H1 (cell line): ENCODE measurements around the gene CYTH1. TPM values are rescaled to one million over a fixed set of nuclear protein-coding genes. Genes with fewer than 3 reads are reported as not detected.

ENCODE experiments used
- CTCF ChIA-PET: fragments of 300-600 bp; sonication (Branson Sonifier 250); formaldehyde crosslinking; loops from one replicate; lab custom pipeline; 2021; ENCODE audit not compliant: partially characterized antibody; lab: Charles Lee
- POLR2A ChIA-PET: fragments of 300-600 bp; sonication (Branson Sonifier 250); formaldehyde crosslinking; loops from one replicate; lab custom pipeline; 2021; ENCODE audit warnings: inconsistent platforms; ENCODE audit not compliant: partially characterized antibody; lab: Charles Lee
- DNase-seq, 2 experiments: peaks; one replicate each; pipeline versions ENCODE4 v3.0.0 to v3.0.0-alpha.2; 2010 to 2022; ENCODE audit warnings: low spot score in 2 of 2, low read depth in 1 of 2, mixed read lengths in 1 of 2
- FAIRE-seq: peaks from 2 replicates; lab custom pipeline; 2011; peaks lifted over from hg19 to GRCh38; lab: Jason Lieb, UNC
- H2AFZ ChIP-seq: 2 replicates; pipeline ENCODE4 v1.8.1; 2012; ENCODE audit warnings: low read length, inconsistent platforms
- H2AK5ac ChIP-seq: 2 replicates; pipeline ENCODE4 v1.6.1; 2013; ENCODE audit warnings: low read depth, low read length
- H2BK120ac ChIP-seq: replicated peaks from 2 replicates; pipeline ENCODE3; 2013; ENCODE audit warnings: low read depth, low read length, inconsistent platforms
- H2BK12ac ChIP-seq: 2 replicates; pipeline ENCODE4 v1.6.1; 2013; ENCODE audit warnings: low read depth, low read length
- H2BK15ac ChIP-seq: 2 replicates; pipeline ENCODE4 v1.6.1; 2013; ENCODE audit warnings: low read length
- H2BK20ac ChIP-seq: 2 replicates; pipeline ENCODE4 v1.6.1; 2013; ENCODE audit warnings: low read length
- H2BK5ac ChIP-seq: 2 replicates; pipeline ENCODE4 v1.6.1; 2013; ENCODE audit warnings: low read depth, low read length
- H3K14ac ChIP-seq: 2 replicates; pipeline ENCODE4 v1.6.1; 2013; ENCODE audit warnings: inconsistent platforms; ENCODE audit not compliant: insufficient read length
- H3K18ac ChIP-seq: 2 replicates; pipeline ENCODE4 v1.6.1; 2013; ENCODE audit warnings: low read length; ENCODE audit errors: extremely low read depth
- H3K23ac ChIP-seq: 2 replicates; pipeline ENCODE4 v1.6.1; 2013; ENCODE audit warnings: inconsistent platforms; ENCODE audit not compliant: insufficient read length
- H3K23me2 ChIP-seq: 2 replicates; pipeline ENCODE4 v1.6.1; 2013; ENCODE audit warnings: low read depth, low read length
- H3K27ac ChIP-seq: 2 replicates; pipeline ENCODE4 v1.6.1; 2011; ENCODE audit warnings: low read depth, low read length, inconsistent platforms
- H3K27me3 ChIP-seq, 4 experiments: replicated peaks in 1 of 4; 1 replicate in 1 of 4; 2 replicates in 3 of 4; pipeline versions ENCODE4 v1.6.1 to v1.8.1; 2011 to 2013; ENCODE audit warnings: low read length in 3 of 4, mild to moderate bottlenecking in 3 of 4, inconsistent platforms in 2 of 4, mixed read lengths in 2 of 4, moderate library complexity in 1 of 4; ENCODE audit not compliant: control insufficient read depth in 3 of 4, insufficient read depth in 3 of 4; ENCODE audit errors: extremely low read depth in 1 of 4
- H3K36me3 ChIP-seq, 4 experiments: 2 replicates each; pipeline versions ENCODE4 v1.6.1 to v1.8.1; 2011 to 2013; ENCODE audit warnings: mild to moderate bottlenecking in 4 of 4, low read length in 3 of 4, moderate library complexity in 2 of 4, control low read depth in 1 of 4, inconsistent platforms in 1 of 4; ENCODE audit not compliant: insufficient read depth in 4 of 4, control insufficient read depth in 2 of 4
- H3K4ac ChIP-seq: replicated peaks from 2 replicates; pipeline ENCODE3; 2013; ENCODE audit warnings: low read length, low read depth, mixed read lengths, inconsistent platforms; ENCODE audit not compliant: insufficient read length
- H3K4me1 ChIP-seq, 4 experiments: replicated peaks in 1 of 4; 1 replicate in 1 of 4; 2 replicates in 3 of 4; pipeline versions ENCODE4 v1.6.1 to v1.8.1; 2011 to 2013; ENCODE audit warnings: low read length in 3 of 4, inconsistent platforms in 2 of 4, mixed read lengths in 1 of 4; ENCODE audit not compliant: insufficient read depth in 4 of 4, control insufficient read depth in 3 of 4
- H3K4me2 ChIP-seq, 2 experiments: 2 replicates each; pipeline versions ENCODE4 v1.6.1 to v1.8.1; 2011 to 2013; ENCODE audit warnings: low read depth in 2 of 2, low read length in 2 of 2, control low read depth in 1 of 2, inconsistent platforms in 1 of 2, mild to moderate bottlenecking in 1 of 2; ENCODE audit not compliant: insufficient read depth in 1 of 2
- H3K4me3 ChIP-seq, 4 experiments: fragments of 200-600, 300-600 bp in 1 of 4; sonication (generic), shearing (Covaris generic), sonication (Bioruptor Twin) in 1 of 4; 2 replicates each; pipeline versions ENCODE4 v1.5.1 to v1.8.1; 2011 to 2016; ENCODE audit warnings: low read length in 4 of 4, low read depth in 3 of 4, control low read depth in 2 of 4, inconsistent platforms in 2 of 4, mild to moderate bottlenecking in 2 of 4, mixed read lengths in 1 of 4, moderate library complexity in 1 of 4; ENCODE audit not compliant: insufficient read depth in 2 of 4; ENCODE audit errors: extremely low read depth in 1 of 4
- H3K56ac ChIP-seq: replicated peaks from 2 replicates; pipeline ENCODE3; 2013; ENCODE audit warnings: low read depth, mild to moderate bottlenecking, mixed read lengths, low read length, inconsistent platforms; ENCODE audit not compliant: insufficient read length
- H3K79me1 ChIP-seq: 2 replicates; pipeline ENCODE4 v1.6.1; 2013; ENCODE audit warnings: low read depth, low read length, control low read depth
- H3K79me2 ChIP-seq, 2 experiments: 2 replicates each; pipeline versions ENCODE4 v1.6.1 to v1.8.1; 2012 to 2013; ENCODE audit warnings: low read length in 2 of 2, mild to moderate bottlenecking in 2 of 2, inconsistent platforms in 1 of 2; ENCODE audit not compliant: insufficient read depth in 2 of 2, control insufficient read depth in 1 of 2
- H3K9ac ChIP-seq, 4 experiments: replicated peaks in 1 of 4; 1 replicate in 1 of 4; 2 replicates in 3 of 4; pipeline versions ENCODE4 v1.6.1 to v1.8.1; 2011 to 2013; ENCODE audit warnings: low read depth in 3 of 4, low read length in 3 of 4, control low read depth in 2 of 4, mild to moderate bottlenecking in 2 of 4, moderate library complexity in 2 of 4, inconsistent platforms in 1 of 4; ENCODE audit errors: extremely low read depth in 1 of 4
- H3K9me3 ChIP-seq, 2 experiments: 2 replicates each; pipeline versions ENCODE4 v1.6.1 to v1.8.1; 2012 to 2013; ENCODE audit warnings: mild to moderate bottlenecking in 2 of 2, moderate library complexity in 2 of 2, control low read depth in 1 of 2, inconsistent platforms in 1 of 2, low read depth in 1 of 2, low read length in 1 of 2, mixed read lengths in 1 of 2; ENCODE audit not compliant: insufficient read depth in 2 of 2
- H4K20me1 ChIP-seq, 2 experiments: replicated peaks in 1 of 2; 2 replicates each; pipeline versions ENCODE3 to v1.8.1; 2011 to 2013; ENCODE audit warnings: inconsistent platforms in 2 of 2, low read length in 2 of 2, mild to moderate bottlenecking in 1 of 2; ENCODE audit not compliant: insufficient read depth in 2 of 2, control insufficient read depth in 1 of 2
- H4K5ac ChIP-seq: 2 replicates; pipeline ENCODE4 v1.6.1; 2013; ENCODE audit warnings: low read length, low read depth, mixed read lengths, inconsistent platforms; ENCODE audit not compliant: insufficient read length
- H4K8ac ChIP-seq: 2 replicates; pipeline ENCODE4 v1.8.0; 2013; ENCODE audit warnings: mild to moderate bottlenecking, moderate library complexity, low read length, inconsistent platforms; ENCODE audit not compliant: insufficient read depth; ENCODE audit errors: extremely low read depth
- H4K91ac ChIP-seq: replicated peaks from 2 replicates; pipeline ENCODE3; 2013; ENCODE audit warnings: low read length, mixed read lengths, inconsistent platforms; ENCODE audit not compliant: insufficient read length
- CHD2 ChIP-seq: IDR thresholded peaks from 2 replicates; pipeline ENCODE4 v1.6.1; 2012; ENCODE audit warnings: low read length, improper control_type of control experiment
- HDAC6 ChIP-seq: IDR thresholded peaks from one replicate; pipeline ENCODE4 v1.7.1; 2012; ENCODE audit warnings: low read depth, mild to moderate bottlenecking, inconsistent platforms, low read length, moderate library complexity
- RAD21 ChIP-seq, 2 experiments: IDR thresholded peaks in 1 of 2; conservative IDR thresholded peaks in 1 of 2; 2 replicates each; pipeline ENCODE4 v1.6.1; 2011; ENCODE audit warnings: low read depth in 2 of 2, low read length in 2 of 2, improper control_type of control experiment in 1 of 2, inconsistent platforms in 1 of 2, mild to moderate bottlenecking in 1 of 2, moderate library complexity in 1 of 2
- RBBP5 ChIP-seq: IDR thresholded peaks from 2 replicates; pipeline ENCODE4 v1.7.1; 2012; ENCODE audit warnings: low read depth, mild to moderate bottlenecking, inconsistent platforms, low read length, moderate library complexity, borderline replicate concordance
- TEAD4 ChIP-seq: IDR thresholded peaks from 2 replicates; pipeline ENCODE4 v1.6.1; 2012; ENCODE audit warnings: low read depth, low read length, inconsistent platforms, mixed read lengths
- WGBS, 2 experiments: shearing (Covaris generic) in 1 of 2; methylation state at CpG; one replicate each; pipeline versions ENCODE4 v1.1.6 to v1.1.7; 2013 to 2015; ENCODE audit warnings: low lambda C conversion rate in 2 of 2, mixed read lengths in 2 of 2, inconsistent platforms in 1 of 2, low coverage in 1 of 2, missing lambda C conversion rate in 1 of 2; ENCODE audit not compliant: insufficient replicate concordance in 2 of 2, insufficient coverage in 1 of 2, insufficient read length in 1 of 2; ENCODE audit errors: extremely low coverage in 1 of 2, missing lambda C conversion rate in 1 of 2; 5-methylcytosine and 5-hydroxymethylcytosine counted together
- polyA plus RNA-seq, 7 experiments: library from polyadenylated mRNA; depleted of rRNA in 3 of 7; stranded (reverse) in 5 of 7; unstranded in 2 of 7; fragments of >200 nt in 5 of 7; fragments of 200-250 nt in 2 of 7; gene quantifications; 1 replicate in 5 of 7; 2 replicates in 1 of 7; 4 replicates in 1 of 7; pipeline versions ENCODE4 v1.2.1 to v1.2.3, GENCODE V29; 2011 to 2013; ENCODE audit warnings: missing spikeins in 2 of 7, mixed read lengths in 2 of 7
- total RNA-seq: library from RNA; stranded (reverse); fragmentation: NEBNext Ultra II Directional; extraction: Animal tissue kit (Norgen Biotek cat#: 25700); gene quantifications from 2 replicates; pipeline ENCODE4 v1.2.1, GENCODE V29; 2021
- TF ChIP-seq, protein P1 (sequence below): IDR thresholded peaks from 2 replicates; pipeline ENCODE4 v1.6.1; 2012; ENCODE audit warnings: inconsistent platforms

CYTH1 gene
- total and polyA plus RNA-seq, 2 of the 8 experiments (the other 6 are each of a cell fraction or from before 2014, with no cell fraction given), result 12.8 to 14.8 TPM

DNA sequence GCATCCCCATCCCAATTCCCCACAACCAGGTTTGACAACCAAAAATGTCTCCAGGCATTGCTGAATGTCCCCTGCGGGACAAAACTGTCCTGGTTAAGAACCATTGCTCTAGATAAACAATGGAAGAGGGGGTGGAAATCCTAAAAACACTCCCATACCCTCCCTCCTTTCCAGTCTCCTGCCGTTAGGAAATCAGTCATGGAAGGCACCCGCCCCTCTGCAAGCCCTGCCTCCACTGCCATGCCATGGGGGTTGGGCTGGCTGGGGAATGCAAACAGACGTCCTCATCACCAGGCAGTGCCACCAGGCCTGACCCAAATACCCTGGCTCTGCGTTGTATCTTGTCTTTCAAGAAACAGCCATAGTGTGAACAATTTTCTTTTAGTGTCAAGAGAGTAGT lies 57.5 kb downstream of the CYTH1 start:
- Histone ChIP-seq H2BK20ac (peak overlapping the region; percentile 53; the same call in 1 of the 2 replicates), H3K4me3 (peak overlapping the region in 3 of 4 experiments; percentile 3 to 55 (median 14); a peak in 4 of 8 replicates), H3K27ac (no peak overlapping the region), H3K9me3 (no peaks in the 10 kb centered on the region), H2BK5ac (no peak overlapping the region), H4K8ac (no peak overlapping the region), H2AK5ac (no peak overlapping the region), H4K5ac (no peak overlapping the region), H3K14ac (no peak overlapping the region), H3K23ac (no peak overlapping the region), H3K36me3 (no peaks in the 10 kb centered on the region), H3K27me3 (peaks cover 0 to 3% (median 0%) of the 10 kb centered on the region in 4 experiments; a peak in 1 of 7 replicates), H3K79me2 (no peaks in the 10 kb centered on the region), H2BK12ac (no peak overlapping the region), H2BK15ac (0 out of 2 replicates have a peak overlapping the region, but pooled peaks have one; percentile 16), H2AFZ (no peak overlapping the region), H3K4me1 (peaks cover 17 to 38% (median 23%) of the 10 kb centered on the region in 4 experiments), H3K23me2 (peaks cover 7% of the 10 kb centered on the region), H3K79me1 (no peaks in the 10 kb centered on the region), H2BK120ac (no peak overlapping the region), H3K9ac (no peak overlapping the region), H4K91ac (no peak overlapping the region), H3K4me2 (peak overlapping the region; percentile 76 to 88), H3K56ac (no peak overlapping the region), H3K4ac (no peak overlapping the region), H4K20me1 (peaks cover 0 to 19% of the 10 kb centered on the region in 2 experiments), H3K18ac (no peak overlapping the region)
- ChIA-PET POLR2A (no interaction called here), CTCF (interaction anchor here (0.8 to 2.8 kb wide), 5 partner anchors 8 to 21 kb away, joined by 3 to 16 read pairs (median 3); no protein-coding TSS in a partner anchor)
- no peak for DNase-seq
- TF ChIP-seq HDAC6 (no peak), CHD2 (no peak), TEAD4 (0 out of 2 replicates have a peak, but pooled peaks have one; percentile 42), RAD21 (IDR thresholded peaks at IDR 0.05 in 1 of 2, conservative IDR thresholded peaks at IDR 0.05 in 1 of 2; ENCODE audit: low read depth in 2 of 2, low read length in 2 of 2) (peak in 1 of 2 experiments; percentile 39; a peak in 1 of 4 replicates), RBBP5 (no peak)
- TF ChIP-seq, protein P1, sequence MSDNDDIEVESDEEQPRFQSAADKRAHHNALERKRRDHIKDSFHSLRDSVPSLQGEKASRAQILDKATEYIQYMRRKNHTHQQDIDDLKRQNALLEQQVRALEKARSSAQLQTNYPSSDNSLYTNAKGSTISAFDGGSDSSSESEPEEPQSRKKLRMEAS, result no peak
- no peak for FAIRE-seq
- WGBS, 2 experiments, result 38% methylated on average over 5 of the region's 5 CpGs; no CpG with 5 or more reads in 1 of the 2 experiments
